Upper lobe of left lung (tissue), 6 donors: Measurements from ENCODE around the gene RPAP2. TPM values are rescaled to one million over a fixed set of nuclear protein-coding genes. Genes with fewer than 3 reads are reported as not detected.

Experiments used
- small RNA-seq, 4 donors: library from RNA; depleted of rRNA; stranded (forward); fragments of <200 nt; gene quantifications; one replicate each; pipeline ENCODE3, GENCODE V24; 2016
- total RNA-seq, 6 donors: library from RNA; depleted of rRNA in 4 of 6; stranded (reverse); fragments of >200 nt in 4 of 6; gene quantifications; one replicate each; pipeline versions ENCODE4 v1.1.0 to v1.2.1, GENCODE V29; 2016 to 2021
- donor health status: DM: no; HTN: no; CAD: no; lungs with moderate emphysema.
- donor health status: DM: no; HTN: yes; CAD: no; lungs with severe emphysema.

RPAP2 gene
- total RNA-seq, 6 donors from 2014 or later = 3.6 to 15.8 (median 5.6) TPM

Small RNA genes lying within 50 kb of the gene (small RNA-seq; reads per million reads assigned to genes)
- gene RN7SL824P = 0 reads per million in 4 donors

Other genes starting within 250 kb of the RPAP2 start
- not detected for gene SETSIP, start 223.6 kb upstream of the RPAP2 start, total RNA-seq
- 10 to 100 TPM in 1 of 6 donors, 1 to 10 TPM in 4, under 1 TPM in 1; 0.76 to 17.8 (median 4.2) TPM for gene BTBD8, start 218.7 kb upstream of the RPAP2 start, total RNA-seq
- not detected for gene C1orf146, start 81.1 kb upstream of the RPAP2 start, total RNA-seq
- 10 to 100 TPM in 1 of 6 donors, 1 to 10 TPM in 5; 4.8 to 16.8 (median 6.0) TPM for gene GLMN, start 72 bp upstream of the RPAP2 start, total RNA-seq
- gene GFI1, start 187.9 kb downstream of the RPAP2 start, total RNA-seq = 1 to 10 TPM; 2.0 to 7.3 (median 4.0) TPM